ENCODE measurements around the gene SPSB4. TPM values are rescaled to one million over a fixed set of nuclear protein-coding genes. Genes with fewer than 3 reads are reported as not detected.

The SPSB4 gene
- total RNA-seq, 1 experiment from 2014 or later, result 0.05 TPM

DNA sequence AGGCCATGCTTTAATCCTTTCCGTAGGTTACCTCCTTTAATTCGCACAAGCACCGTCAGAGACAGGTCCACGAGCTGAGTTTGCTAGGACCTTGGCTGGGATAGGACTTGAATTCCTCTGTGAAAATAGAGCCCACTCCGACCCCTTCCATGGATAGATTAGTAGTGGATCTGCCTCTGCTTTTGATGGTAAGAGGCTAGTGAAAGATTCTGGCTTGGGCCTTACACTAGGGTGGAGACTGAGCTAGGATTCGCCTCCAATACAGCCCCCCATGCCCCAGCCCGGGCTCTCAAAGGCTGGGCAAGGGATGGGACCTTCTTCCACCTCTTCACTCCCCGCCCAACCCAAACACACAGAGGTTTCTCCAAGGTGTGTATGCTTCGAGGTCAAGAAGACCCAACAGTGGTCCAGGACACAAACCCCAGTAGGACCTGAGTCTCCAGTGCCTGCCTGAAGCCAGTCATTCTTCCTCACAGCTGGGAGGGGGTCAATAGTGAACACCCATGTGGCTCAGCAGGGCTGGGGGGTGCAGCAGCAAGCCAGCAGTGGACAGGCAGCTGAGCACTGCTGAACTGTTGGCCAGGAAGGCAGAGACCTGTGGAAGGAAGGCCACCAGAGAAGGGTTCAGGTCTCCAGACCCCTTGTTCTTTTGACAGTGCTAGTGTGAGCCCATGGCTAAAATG, 75.7 kb downstream of the SPSB4 start:
- no peak overlapping the region for H3K27ac ChIP-seq (ENCODE audit: low read length)
- CTCF ChIA-PET, result no interaction called here

DNA sequence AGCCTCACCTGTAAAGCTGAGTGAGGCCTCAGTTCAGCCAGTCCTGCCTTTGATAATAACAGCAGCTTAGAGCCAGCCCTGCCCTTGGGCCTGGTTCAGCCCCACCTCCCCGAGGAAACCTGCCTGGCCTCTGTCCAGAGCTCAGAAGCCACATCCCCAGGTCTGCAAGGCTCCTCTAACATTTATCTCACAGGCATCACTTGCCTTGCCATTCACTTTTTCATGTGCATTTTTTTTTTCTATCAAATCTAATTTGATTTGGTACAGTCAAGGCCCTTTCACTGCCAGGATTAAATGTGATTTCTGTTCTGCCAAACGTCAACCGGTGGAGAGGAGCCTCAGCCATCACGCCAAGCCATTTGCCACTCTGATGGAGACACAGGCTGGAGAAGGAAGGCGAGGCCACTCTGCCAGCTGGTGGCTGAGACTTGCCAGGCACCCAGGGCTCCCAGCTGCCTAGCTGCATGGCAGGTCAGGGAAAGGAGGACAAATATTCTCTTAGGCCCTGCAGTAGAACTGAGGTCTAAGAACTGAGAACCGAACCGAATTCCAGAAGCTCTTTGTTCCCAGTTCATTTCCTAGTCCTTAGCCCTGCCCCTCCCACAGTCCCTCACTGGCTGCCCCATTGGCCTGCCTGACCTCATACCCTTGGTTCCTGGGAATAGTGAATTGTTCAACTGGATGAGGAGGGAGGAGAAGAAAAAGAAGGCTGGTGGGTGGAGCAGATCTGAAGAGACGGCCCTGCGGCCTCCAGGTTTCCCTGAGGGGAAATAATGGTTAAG, 76.4 kb downstream of the SPSB4 start:
- no peak overlapping the region for H3K4me3 ChIP-seq (ENCODE audit: low read depth in 2 of 2, low read length in 2 of 2)
- no peaks in the 10 kb centered on the region for H3K9me3 ChIP-seq (ENCODE audit: control insufficient read depth, insufficient read depth, low read depth, low read length)
- DNase-seq (ENCODE audit: low read depth, low spot score), result no peak
- no peak for TF ChIP-seq SIN3A (IDR thresholded peaks at IDR 0.05; ENCODE audit: borderline replicate concordance, insufficient read depth, low read depth, low read length)
- TF ChIP-seq POLR2AphosphoS5 (IDR thresholded peaks at IDR 0.05; ENCODE audit: low read depth, low read length), result no peak
- no peak for TF ChIP-seq TCF7L2 (IDR thresholded peaks at IDR 0.05; ENCODE audit: low read depth, low read length)
- TF ChIP-seq, protein P1, sequence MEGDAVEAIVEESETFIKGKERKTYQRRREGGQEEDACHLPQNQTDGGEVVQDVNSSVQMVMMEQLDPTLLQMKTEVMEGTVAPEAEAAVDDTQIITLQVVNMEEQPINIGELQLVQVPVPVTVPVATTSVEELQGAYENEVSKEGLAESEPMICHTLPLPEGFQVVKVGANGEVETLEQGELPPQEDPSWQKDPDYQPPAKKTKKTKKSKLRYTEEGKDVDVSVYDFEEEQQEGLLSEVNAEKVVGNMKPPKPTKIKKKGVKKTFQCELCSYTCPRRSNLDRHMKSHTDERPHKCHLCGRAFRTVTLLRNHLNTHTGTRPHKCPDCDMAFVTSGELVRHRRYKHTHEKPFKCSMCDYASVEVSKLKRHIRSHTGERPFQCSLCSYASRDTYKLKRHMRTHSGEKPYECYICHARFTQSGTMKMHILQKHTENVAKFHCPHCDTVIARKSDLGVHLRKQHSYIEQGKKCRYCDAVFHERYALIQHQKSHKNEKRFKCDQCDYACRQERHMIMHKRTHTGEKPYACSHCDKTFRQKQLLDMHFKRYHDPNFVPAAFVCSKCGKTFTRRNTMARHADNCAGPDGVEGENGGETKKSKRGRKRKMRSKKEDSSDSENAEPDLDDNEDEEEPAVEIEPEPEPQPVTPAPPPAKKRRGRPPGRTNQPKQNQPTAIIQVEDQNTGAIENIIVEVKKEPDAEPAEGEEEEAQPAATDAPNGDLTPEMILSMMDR (IDR thresholded peaks at IDR 0.05), result no peak
- TF ChIP-seq, protein P2, sequence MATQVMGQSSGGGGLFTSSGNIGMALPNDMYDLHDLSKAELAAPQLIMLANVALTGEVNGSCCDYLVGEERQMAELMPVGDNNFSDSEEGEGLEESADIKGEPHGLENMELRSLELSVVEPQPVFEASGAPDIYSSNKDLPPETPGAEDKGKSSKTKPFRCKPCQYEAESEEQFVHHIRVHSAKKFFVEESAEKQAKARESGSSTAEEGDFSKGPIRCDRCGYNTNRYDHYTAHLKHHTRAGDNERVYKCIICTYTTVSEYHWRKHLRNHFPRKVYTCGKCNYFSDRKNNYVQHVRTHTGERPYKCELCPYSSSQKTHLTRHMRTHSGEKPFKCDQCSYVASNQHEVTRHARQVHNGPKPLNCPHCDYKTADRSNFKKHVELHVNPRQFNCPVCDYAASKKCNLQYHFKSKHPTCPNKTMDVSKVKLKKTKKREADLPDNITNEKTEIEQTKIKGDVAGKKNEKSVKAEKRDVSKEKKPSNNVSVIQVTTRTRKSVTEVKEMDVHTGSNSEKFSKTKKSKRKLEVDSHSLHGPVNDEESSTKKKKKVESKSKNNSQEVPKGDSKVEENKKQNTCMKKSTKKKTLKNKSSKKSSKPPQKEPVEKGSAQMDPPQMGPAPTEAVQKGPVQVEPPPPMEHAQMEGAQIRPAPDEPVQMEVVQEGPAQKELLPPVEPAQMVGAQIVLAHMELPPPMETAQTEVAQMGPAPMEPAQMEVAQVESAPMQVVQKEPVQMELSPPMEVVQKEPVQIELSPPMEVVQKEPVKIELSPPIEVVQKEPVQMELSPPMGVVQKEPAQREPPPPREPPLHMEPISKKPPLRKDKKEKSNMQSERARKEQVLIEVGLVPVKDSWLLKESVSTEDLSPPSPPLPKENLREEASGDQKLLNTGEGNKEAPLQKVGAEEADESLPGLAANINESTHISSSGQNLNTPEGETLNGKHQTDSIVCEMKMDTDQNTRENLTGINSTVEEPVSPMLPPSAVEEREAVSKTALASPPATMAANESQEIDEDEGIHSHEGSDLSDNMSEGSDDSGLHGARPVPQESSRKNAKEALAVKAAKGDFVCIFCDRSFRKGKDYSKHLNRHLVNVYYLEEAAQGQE (IDR thresholded peaks at IDR 0.05; ENCODE audit: insufficient read depth in 1 of 2, low read depth in 2 of 2, low read length in 1 of 2), result no peak
- no peaks in the 10 kb centered on the region for H3K36me3 ChIP-seq (ENCODE audit: control insufficient read depth, insufficient read depth, low read length)
- intact Hi-C loops (cut with micrococcal nuclease; ENCODE audit: unreplicated experiment) (no loop called here), in situ Hi-C loops (cut with HindIII; ENCODE audit: low pct_unique_long_range_greater_than_20kb, low sequenced_read_pairs) (no loop called here)
- ChIA-PET POLR2A (no interaction called here), CTCF (no interaction called here)
- no peak overlapping the region for H3K27ac ChIP-seq (ENCODE audit: low read length)
- no TSS peak for BruUV-seq (replicated peaks)
- peaks cover 9% of the 10 kb centered on the region for H3K27me3 ChIP-seq (ENCODE audit: control insufficient read depth, insufficient read depth, low read length)
- H3K4me1 ChIP-seq (ENCODE audit: control insufficient read depth, insufficient read depth, low read length), result no peaks in the 10 kb centered on the region
- no peak; the same call in 1 of the 2 replicates for ATAC-seq

More for the DNA sequence above, 75.7 kb downstream of the SPSB4 start:
- intact Hi-C loops (cut with micrococcal nuclease; ENCODE audit: unreplicated experiment) (no loop called here), in situ Hi-C loops (cut with HindIII; ENCODE audit: low pct_unique_long_range_greater_than_20kb, low sequenced_read_pairs) (no loop called here)
- Histone ChIP-seq H3K4me1 (ENCODE audit: control insufficient read depth, insufficient read depth, low read length) (no peaks in the 10 kb centered on the region), H3K4me3 (ENCODE audit: low read depth in 2 of 2, low read length in 2 of 2) (no peak overlapping the region), H3K9me3 (ENCODE audit: control insufficient read depth, insufficient read depth, low read depth, low read length) (no peaks in the 10 kb centered on the region), H3K27me3 (ENCODE audit: control insufficient read depth, insufficient read depth, low read length) (peaks cover 9% of the 10 kb centered on the region), H3K36me3 (ENCODE audit: control insufficient read depth, insufficient read depth, low read length) (no peaks in the 10 kb centered on the region)
- TF ChIP-seq SIN3A (IDR thresholded peaks at IDR 0.05; ENCODE audit: borderline replicate concordance, insufficient read depth, low read depth, low read length) (no peak), POLR2AphosphoS5 (IDR thresholded peaks at IDR 0.05; ENCODE audit: low read depth, low read length) (no peak), TCF7L2 (IDR thresholded peaks at IDR 0.05; ENCODE audit: low read depth, low read length) (no peak)
- TF ChIP-seq, protein P2 (IDR thresholded peaks at IDR 0.05; ENCODE audit: insufficient read depth in 1 of 2, low read depth in 2 of 2, low read length in 1 of 2), result no peak
- TF ChIP-seq, protein P1 (IDR thresholded peaks at IDR 0.05), result no peak
- DNase-seq (ENCODE audit: low read depth, low spot score) (no peak), ATAC-seq (no peak)
- POLR2A ChIA-PET, result no interaction called here
- BruUV-seq (replicated peaks), result no TSS peak
